ENCODE results near the gene MMRN2. TPM values are rescaled to one million over a fixed set of nuclear protein-coding genes. Genes with fewer than 3 reads are reported as not detected.

Gene MMRN2
- total RNA-seq, 1 donor from 2014 or later, result 53.1 TPM

DNA sequence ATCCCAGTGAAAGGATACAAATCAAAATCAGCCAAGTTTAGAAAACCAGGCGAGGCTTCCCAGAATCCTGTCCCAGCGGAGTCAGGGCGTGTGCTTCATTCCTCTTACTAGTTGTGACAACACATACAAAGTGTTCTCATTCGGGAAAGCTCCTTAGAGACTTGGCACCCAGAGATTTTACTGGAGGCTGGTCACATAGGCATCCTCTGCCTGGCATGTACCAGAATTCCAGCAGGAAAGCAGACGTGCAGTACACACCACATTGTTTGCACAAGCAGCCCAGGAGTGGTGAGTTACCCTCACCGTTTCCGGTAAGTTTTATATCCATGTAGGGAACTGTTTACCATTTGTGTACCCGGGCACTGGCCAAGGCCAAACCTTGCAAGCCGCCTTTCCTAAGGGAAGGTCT lies 34.9 kb downstream of the MMRN2 start:
- H3K36me3 ChIP-seq, result peaks cover 59% of the 10 kb centered on the region
- intact Hi-C loops (cut with DNase I), result no loop called here
- no peaks in the 10 kb centered on the region for H3K27me3 ChIP-seq (ENCODE audit: low read depth)
- ATAC-seq (peak; percentile 86 to 89), DNase-seq (no peak)
- H3K27ac ChIP-seq, result no peak overlapping the region
- H3K4me3 ChIP-seq, result no peak overlapping the region
- H3K9me3 ChIP-seq, result no peaks in the 10 kb centered on the region
- H3K4me1 ChIP-seq, result no peaks in the 10 kb centered on the region
- TF ChIP-seq CTCF (IDR thresholded peaks at IDR 0.05), result no peak

DNA sequence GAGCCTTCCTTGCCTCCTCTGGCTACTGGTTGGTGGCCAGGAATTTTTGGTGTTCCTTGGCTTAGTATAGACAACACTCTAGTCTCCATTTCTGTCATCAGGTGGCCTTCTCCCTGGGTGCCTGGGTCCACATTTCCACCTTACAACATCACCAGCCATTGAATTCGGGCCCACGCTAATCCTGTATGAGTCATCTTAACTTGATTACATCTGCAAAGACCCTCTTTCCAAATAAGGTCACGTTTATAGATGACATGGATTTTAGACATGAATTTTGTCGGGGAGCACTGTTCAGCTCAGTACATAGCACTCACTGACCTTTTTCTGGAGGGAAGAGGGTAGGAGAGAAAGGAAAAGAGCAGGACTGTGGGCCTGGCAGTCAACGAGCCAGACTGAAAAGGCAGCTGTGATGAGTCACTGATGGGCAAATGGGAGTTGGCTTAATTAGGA lies 39.4 kb downstream of the MMRN2 start:
- H3K36me3 ChIP-seq, result peaks cover 62% of the 10 kb centered on the region
- no peaks in the 10 kb centered on the region for H3K4me1 ChIP-seq
- no peaks in the 10 kb centered on the region for H3K27me3 ChIP-seq (ENCODE audit: low read depth)
- intact Hi-C loops (cut with DNase I), result no loop called here
- DNase-seq, result no peak
- no peak for TF ChIP-seq CTCF (IDR thresholded peaks at IDR 0.05)
- H3K9me3 ChIP-seq, result no peaks in the 10 kb centered on the region
- no peak overlapping the region for H3K27ac ChIP-seq
- no peak overlapping the region for H3K4me3 ChIP-seq
- ATAC-seq, result no peak

- H3K4me3 ChIP-seq, result no peak overlapping the region
- H3K4me1 ChIP-seq, result no peaks in the 10 kb centered on the region
- no peak for DNase-seq
- no peaks in the 10 kb centered on the region for H3K9me3 ChIP-seq
- TF ChIP-seq CTCF (IDR thresholded peaks at IDR 0.05), result no peak
- intact Hi-C loops (cut with DNase I), result no loop called here
- ATAC-seq, result no peak
- peaks cover 36% of the 10 kb centered on the region for H3K36me3 ChIP-seq
- no peaks in the 10 kb centered on the region for H3K27me3 ChIP-seq (ENCODE audit: low read depth)
- H3K27ac ChIP-seq, result no peak overlapping the region
These were observed 42.7 kb downstream of the MMRN2 start for GRCh38 chr10:86914734-86915133.

GRCh38 chr10:86905429-86905828 lies 52.0 kb downstream of the MMRN2 start:
- no peak overlapping the region for H3K27ac ChIP-seq
- H3K4me3 ChIP-seq, result no peak overlapping the region
- H3K9me3 ChIP-seq, result no peaks in the 10 kb centered on the region
- ATAC-seq (no peak), DNase-seq (no peak)
- H3K36me3 ChIP-seq, result peaks cover 11% of the 10 kb centered on the region
- intact Hi-C loops (cut with DNase I), result no loop called here
- H3K4me1 ChIP-seq, result peaks cover 4% of the 10 kb centered on the region
- no peak for TF ChIP-seq CTCF (IDR thresholded peaks at IDR 0.05)
- H3K27me3 ChIP-seq (ENCODE audit: low read depth), result no peaks in the 10 kb centered on the region

- intact Hi-C loops (cut with DNase I), result no loop called here
- ATAC-seq, result no peak
- TF ChIP-seq CTCF (IDR thresholded peaks at IDR 0.05), result no peak
- DNase-seq, result no peak
- Histone ChIP-seq H3K36me3 (peaks cover 11% of the 10 kb centered on the region), H3K4me1 (peaks cover 4% of the 10 kb centered on the region), H3K9me3 (no peaks in the 10 kb centered on the region), H3K4me3 (no peak overlapping the region), H3K27ac (no peak overlapping the region), H3K27me3 (ENCODE audit: low read depth) (no peaks in the 10 kb centered on the region)
These were observed 52.8 kb downstream of the MMRN2 start for GRCh38 chr10:86904600-86904999.

DNA sequence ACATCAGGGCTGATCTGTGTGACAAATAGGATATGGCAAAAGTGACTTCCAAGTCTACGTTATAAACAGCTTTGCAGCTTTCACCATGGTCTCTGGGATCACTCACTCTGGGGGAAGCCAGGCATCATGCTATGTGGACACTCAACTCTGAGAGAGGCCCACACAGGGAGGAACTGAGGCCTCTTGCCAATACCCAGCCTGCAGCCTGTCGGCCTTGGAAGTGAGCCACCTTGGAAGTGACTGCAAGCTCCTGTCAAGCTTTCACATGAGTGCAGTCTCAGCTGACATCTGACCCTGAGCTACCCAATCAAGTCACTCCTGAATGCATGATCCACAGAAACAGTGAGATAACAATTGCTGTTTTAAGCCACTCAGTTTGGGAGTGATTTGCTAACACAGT lies 56.5 kb downstream of the MMRN2 start:
- Histone ChIP-seq H3K9me3 (no peaks in the 10 kb centered on the region), H3K27me3 (ENCODE audit: low read depth) (no peaks in the 10 kb centered on the region), H3K4me1 (peaks cover 4% of the 10 kb centered on the region), H3K36me3 (peaks cover 11% of the 10 kb centered on the region), H3K4me3 (no peak overlapping the region), H3K27ac (no peak overlapping the region)
- DNase-seq (peak; percentile 62), ATAC-seq (peak; percentile 71 to 86)
- intact Hi-C loops (cut with DNase I), result no loop called here
- no peak for TF ChIP-seq CTCF (IDR thresholded peaks at IDR 0.05)
